ENCODE measurements around the gene FOXC1. TPM values are rescaled to one million over a fixed set of nuclear protein-coding genes. Genes with fewer than 3 reads are reported as not detected.

The FOXC1 gene
- total and polyA plus RNA-seq, 2 experiments from 2014 or later, result 0.10 to 0.13 TPM

DNA sequence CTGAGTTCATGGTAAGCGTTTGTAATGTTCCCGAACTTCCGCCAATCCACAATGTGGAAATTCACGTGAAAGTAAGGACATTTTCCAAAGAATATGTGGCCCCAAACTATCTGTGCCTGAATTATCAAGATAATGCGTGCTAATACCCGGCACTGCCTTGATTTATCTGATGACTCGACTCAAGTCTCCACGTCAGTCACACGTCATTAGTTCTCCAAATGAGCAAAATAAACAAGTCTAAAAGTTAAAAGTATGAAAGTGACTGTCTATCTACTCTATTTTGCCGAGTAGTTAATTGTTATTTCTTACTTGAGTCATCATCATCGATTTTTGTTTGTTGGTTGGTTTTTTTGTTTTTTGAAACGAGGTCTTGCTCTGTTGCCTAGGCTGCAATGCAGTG is 21.7 kb upstream of the FOXC1 start:
- peaks cover 8% of the 10 kb centered on the region for H3K27me3 Mint-ChIP-seq (ENCODE audit: insufficient read depth, low read depth, poor library complexity)
- ATAC-seq (no peak), DNase-seq (ENCODE audit: low spot score) (no peak)
- Histone ChIP-seq H3K27ac (ENCODE audit: low read depth) (no peak overlapping the region), H3K9me2 (ENCODE audit: insufficient read depth) (peaks cover 4% of the 10 kb centered on the region; the same call in 1 of the 2 replicates), H3K27me3 (ENCODE audit: insufficient read depth) (no peaks in the 10 kb centered on the region), H3K79me2 (replicated peaks; ENCODE audit: insufficient read depth) (no peaks in the 10 kb centered on the region), H3K36me3 (ENCODE audit: insufficient read depth) (no peaks in the 10 kb centered on the region), H3K4me2 (no peak overlapping the region), H4K20me1 (replicated peaks; ENCODE audit: insufficient read depth) (no peaks in the 10 kb centered on the region), H3K4me1 (ENCODE audit: insufficient read depth) (no peaks in the 10 kb centered on the region), H3F3A (replicated peaks; ENCODE audit: low read depth) (no peaks in the 10 kb centered on the region), H2AFZ (no peak overlapping the region), H3K4me3 (no peak overlapping the region)
- H3K27ac Mint-ChIP-seq, result no peak overlapping the region
- TF ChIP-seq, protein P1, sequence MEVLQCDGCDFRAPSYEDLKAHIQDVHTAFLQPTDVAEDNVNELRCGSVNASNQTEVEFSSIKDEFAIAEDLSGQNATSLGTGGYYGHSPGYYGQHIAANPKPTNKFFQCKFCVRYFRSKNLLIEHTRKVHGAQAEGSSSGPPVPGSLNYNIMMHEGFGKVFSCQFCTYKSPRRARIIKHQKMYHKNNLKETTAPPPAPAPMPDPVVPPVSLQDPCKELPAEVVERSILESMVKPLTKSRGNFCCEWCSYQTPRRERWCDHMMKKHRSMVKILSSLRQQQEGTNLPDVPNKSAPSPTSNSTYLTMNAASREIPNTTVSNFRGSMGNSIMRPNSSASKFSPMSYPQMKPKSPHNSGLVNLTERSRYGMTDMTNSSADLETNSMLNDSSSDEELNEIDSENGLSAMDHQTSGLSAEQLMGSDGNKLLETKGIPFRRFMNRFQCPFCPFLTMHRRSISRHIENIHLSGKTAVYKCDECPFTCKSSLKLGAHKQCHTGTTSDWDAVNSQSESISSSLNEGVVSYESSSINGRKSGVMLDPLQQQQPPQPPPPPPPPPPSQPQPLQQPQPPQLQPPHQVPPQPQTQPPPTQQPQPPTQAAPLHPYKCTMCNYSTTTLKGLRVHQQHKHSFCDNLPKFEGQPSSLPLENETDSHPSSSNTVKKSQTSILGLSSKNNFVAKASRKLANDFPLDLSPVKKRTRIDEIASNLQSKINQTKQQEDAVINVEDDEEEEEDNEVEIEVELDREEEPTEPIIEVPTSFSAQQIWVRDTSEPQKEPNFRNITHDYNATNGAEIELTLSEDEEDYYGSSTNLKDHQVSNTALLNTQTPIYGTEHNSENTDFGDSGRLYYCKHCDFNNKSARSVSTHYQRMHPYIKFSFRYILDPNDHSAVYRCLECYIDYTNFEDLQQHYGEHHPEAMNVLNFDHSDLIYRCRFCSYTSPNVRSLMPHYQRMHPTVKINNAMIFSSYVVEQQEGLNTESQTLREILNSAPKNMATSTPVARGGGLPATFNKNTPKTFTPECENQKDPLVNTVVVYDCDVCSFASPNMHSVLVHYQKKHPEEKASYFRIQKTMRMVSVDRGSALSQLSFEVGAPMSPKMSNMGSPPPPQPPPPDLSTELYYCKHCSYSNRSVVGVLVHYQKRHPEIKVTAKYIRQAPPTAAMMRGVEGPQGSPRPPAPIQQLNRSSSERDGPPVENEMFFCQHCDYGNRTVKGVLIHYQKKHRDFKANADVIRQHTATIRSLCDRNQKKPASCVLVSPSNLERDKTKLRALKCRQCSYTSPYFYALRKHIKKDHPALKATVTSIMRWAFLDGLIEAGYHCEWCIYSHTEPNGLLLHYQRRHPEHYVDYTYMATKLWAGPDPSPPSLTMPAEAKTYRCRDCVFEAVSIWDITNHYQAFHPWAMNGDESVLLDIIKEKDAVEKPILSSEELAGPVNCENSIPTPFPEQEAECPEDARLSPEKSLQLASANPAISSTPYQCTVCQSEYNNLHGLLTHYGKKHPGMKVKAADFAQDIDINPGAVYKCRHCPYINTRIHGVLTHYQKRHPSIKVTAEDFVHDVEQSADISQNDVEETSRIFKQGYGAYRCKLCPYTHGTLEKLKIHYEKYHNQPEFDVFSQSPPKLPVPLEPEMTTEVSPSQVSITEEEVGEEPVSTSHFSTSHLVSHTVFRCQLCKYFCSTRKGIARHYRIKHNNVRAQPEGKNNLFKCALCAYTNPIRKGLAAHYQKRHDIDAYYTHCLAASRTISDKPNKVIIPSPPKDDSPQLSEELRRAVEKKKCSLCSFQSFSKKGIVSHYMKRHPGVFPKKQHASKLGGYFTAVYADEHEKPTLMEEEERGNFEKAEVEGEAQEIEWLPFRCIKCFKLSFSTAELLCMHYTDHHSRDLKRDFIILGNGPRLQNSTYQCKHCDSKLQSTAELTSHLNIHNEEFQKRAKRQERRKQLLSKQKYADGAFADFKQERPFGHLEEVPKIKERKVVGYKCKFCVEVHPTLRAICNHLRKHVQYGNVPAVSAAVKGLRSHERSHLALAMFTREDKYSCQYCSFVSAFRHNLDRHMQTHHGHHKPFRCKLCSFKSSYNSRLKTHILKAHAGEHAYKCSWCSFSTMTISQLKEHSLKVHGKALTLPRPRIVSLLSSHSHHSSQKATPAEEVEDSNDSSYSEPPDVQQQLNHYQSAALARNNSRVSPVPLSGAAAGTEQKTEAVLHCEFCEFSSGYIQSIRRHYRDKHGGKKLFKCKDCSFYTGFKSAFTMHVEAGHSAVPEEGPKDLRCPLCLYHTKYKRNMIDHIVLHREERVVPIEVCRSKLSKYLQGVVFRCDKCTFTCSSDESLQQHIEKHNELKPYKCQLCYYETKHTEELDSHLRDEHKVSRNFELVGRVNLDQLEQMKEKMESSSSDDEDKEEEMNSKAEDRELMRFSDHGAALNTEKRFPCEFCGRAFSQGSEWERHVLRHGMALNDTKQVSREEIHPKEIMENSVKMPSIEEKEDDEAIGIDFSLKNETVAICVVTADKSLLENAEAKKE (CRISPR knock-in tag; IDR thresholded peaks at IDR 0.05), result no peak
- TF ChIP-seq JUNB (IDR thresholded peaks at IDR 0.05; ENCODE audit: unreplicated experiment) (no peak), STAT1 (IDR thresholded peaks at IDR 0.05; ENCODE audit: unreplicated experiment) (no peak), EZH2 (IDR thresholded peaks at IDR 0.05; ENCODE audit: low read depth, unreplicated experiment) (no peak), EZH2phosphoT487 (IDR thresholded peaks at IDR 0.05; ENCODE audit: unreplicated experiment) (no peak), ZNF331 (CRISPR knock-in tag; IDR thresholded peaks at IDR 0.05; ENCODE audit: low read depth) (no peak), NANOG (IDR thresholded peaks at IDR 0.05; ENCODE audit: borderline replicate concordance) (no peak)
- TF ChIP-seq, protein P2, sequence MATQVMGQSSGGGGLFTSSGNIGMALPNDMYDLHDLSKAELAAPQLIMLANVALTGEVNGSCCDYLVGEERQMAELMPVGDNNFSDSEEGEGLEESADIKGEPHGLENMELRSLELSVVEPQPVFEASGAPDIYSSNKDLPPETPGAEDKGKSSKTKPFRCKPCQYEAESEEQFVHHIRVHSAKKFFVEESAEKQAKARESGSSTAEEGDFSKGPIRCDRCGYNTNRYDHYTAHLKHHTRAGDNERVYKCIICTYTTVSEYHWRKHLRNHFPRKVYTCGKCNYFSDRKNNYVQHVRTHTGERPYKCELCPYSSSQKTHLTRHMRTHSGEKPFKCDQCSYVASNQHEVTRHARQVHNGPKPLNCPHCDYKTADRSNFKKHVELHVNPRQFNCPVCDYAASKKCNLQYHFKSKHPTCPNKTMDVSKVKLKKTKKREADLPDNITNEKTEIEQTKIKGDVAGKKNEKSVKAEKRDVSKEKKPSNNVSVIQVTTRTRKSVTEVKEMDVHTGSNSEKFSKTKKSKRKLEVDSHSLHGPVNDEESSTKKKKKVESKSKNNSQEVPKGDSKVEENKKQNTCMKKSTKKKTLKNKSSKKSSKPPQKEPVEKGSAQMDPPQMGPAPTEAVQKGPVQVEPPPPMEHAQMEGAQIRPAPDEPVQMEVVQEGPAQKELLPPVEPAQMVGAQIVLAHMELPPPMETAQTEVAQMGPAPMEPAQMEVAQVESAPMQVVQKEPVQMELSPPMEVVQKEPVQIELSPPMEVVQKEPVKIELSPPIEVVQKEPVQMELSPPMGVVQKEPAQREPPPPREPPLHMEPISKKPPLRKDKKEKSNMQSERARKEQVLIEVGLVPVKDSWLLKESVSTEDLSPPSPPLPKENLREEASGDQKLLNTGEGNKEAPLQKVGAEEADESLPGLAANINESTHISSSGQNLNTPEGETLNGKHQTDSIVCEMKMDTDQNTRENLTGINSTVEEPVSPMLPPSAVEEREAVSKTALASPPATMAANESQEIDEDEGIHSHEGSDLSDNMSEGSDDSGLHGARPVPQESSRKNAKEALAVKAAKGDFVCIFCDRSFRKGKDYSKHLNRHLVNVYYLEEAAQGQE (IDR thresholded peaks at IDR 0.05; ENCODE audit: unreplicated experiment), result no peak
- H3K4me1 Mint-ChIP-seq, result no peaks in the 10 kb centered on the region
- H3K4me3 Mint-ChIP-seq, result no peak overlapping the region
- no peaks in the 10 kb centered on the region for H3K36me3 Mint-ChIP-seq (ENCODE audit: low read depth)
- no peaks in the 10 kb centered on the region for H3K9me3 Mint-ChIP-seq
